ENCODE results near the gene KIRREL1.

The KIRREL1 gene

DNA sequence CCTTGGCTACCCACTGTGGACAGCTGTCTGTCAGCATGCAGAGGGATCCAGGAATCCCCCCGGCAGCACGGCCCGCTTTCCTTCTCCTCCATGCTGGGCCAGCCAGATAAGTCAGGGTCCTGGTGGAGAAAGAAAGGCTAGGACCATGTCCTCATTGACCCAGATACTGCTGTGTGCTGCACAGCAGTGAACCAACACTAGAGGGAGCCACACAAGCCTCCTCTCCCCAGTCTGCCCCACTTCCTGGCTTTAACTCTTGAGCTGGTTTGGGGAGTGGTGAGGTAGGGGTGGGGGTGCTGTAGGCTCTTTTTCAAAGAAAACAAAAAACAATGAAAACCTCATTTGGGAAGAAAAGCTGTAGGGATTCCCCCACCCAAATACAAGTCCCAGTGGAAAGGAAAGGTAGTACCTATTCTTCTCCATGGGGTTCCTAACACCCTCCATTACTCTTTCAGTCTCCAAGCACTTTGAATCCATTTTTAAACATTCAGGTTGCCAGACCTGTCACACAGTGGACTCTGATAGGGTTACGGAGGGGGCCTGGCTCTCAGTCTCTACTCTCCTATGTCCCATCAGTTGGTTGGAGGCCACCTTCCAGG lies 102.4 kb downstream of the KIRREL1 start:
- Histone ChIP-seq H3K9me3 (ENCODE audit: insufficient read depth, low read depth, low read length) (no peaks in the 10 kb centered on the region), H3K36me3 (ENCODE audit: insufficient read depth, low read length) (peaks cover 47% of the 10 kb centered on the region), H3K4me1 (ENCODE audit: insufficient read depth, low read length) (peaks cover 28% of the 10 kb centered on the region), H3K4me3 (ENCODE audit: low read length) (no peak overlapping the region), H3K27ac (ENCODE audit: low read depth, low read length) (no peak overlapping the region), H3K9ac (ENCODE audit: low read depth, low read length) (no peak overlapping the region), H3K27me3 (ENCODE audit: insufficient read depth, low read length) (no peaks in the 10 kb centered on the region)
- 94% methylated on average over 4 of the region's 4 CpGs for WGBS

GRCh38 chr1:158098256-158098655 lies 104.8 kb downstream of the KIRREL1 start:
- 93% methylated on average over 5 of the region's 5 CpGs for WGBS
- H3K27ac ChIP-seq (ENCODE audit: low read depth, low read length) = no peak overlapping the region
- no peaks in the 10 kb centered on the region for H3K9me3 ChIP-seq (ENCODE audit: insufficient read depth, low read depth, low read length)
- no peak overlapping the region for H3K4me3 ChIP-seq (ENCODE audit: low read length)
- peaks cover 24% of the 10 kb centered on the region for H3K36me3 ChIP-seq (ENCODE audit: insufficient read depth, low read length)
- H3K27me3 ChIP-seq (ENCODE audit: insufficient read depth, low read length) = no peaks in the 10 kb centered on the region
- H3K9ac ChIP-seq (ENCODE audit: low read depth, low read length) = no peak overlapping the region
- H3K4me1 ChIP-seq (ENCODE audit: insufficient read depth, low read length) = peaks cover 51% of the 10 kb centered on the region

DNA sequence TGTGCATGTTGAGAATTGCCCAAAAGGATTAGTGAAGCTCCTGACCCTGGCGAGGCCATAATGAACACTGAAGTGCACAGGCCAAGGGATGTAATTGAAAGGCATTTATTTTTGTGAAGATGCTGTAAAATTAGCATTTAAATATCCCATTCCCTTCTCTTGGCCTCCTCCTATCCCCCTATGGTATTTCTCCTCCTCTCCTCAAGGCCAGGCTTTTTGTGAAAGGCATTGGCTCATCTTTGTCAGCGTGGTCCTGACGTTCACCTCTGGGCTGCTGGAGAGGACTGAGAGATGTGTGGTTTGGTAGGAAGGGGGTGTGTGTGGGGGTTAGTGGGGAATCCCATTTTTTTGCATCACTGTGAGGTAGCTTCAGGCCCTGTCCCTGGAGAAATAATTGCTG lies 105.7 kb downstream of the KIRREL1 start:
- H3K4me3 ChIP-seq (ENCODE audit: low read length) = no peak overlapping the region
- no peaks in the 10 kb centered on the region for H3K27me3 ChIP-seq (ENCODE audit: insufficient read depth, low read length)
- WGBS = 93% methylated on average over 3 of the region's 3 CpGs
- no peaks in the 10 kb centered on the region for H3K9me3 ChIP-seq (ENCODE audit: insufficient read depth, low read depth, low read length)
- H3K4me1 ChIP-seq (ENCODE audit: insufficient read depth, low read length) = peaks cover 57% of the 10 kb centered on the region
- no peak overlapping the region for H3K9ac ChIP-seq (ENCODE audit: low read depth, low read length)
- peaks cover 15% of the 10 kb centered on the region for H3K36me3 ChIP-seq (ENCODE audit: insufficient read depth, low read length)
- no peak overlapping the region for H3K27ac ChIP-seq (ENCODE audit: low read depth, low read length)

GRCh38 chr1:158100498-158100897 lies 107.1 kb downstream of the KIRREL1 start:
- Histone ChIP-seq H3K4me3 (ENCODE audit: low read length) (no peak overlapping the region), H3K9me3 (ENCODE audit: insufficient read depth, low read depth, low read length) (no peaks in the 10 kb centered on the region), H3K4me1 (ENCODE audit: insufficient read depth, low read length) (peaks cover 70% of the 10 kb centered on the region), H3K9ac (ENCODE audit: low read depth, low read length) (no peak overlapping the region), H3K27ac (ENCODE audit: low read depth, low read length) (no peak overlapping the region), H3K27me3 (ENCODE audit: insufficient read depth, low read length) (no peaks in the 10 kb centered on the region), H3K36me3 (ENCODE audit: insufficient read depth, low read length) (peaks cover 4% of the 10 kb centered on the region; the same call in 1 of the 2 replicates)
- 88% methylated on average over 2 of the region's 2 CpGs for WGBS

GRCh38 chr1:158101455-158101854 lies 108.0 kb downstream of the KIRREL1 start:
- no peak overlapping the region for H3K27ac ChIP-seq (ENCODE audit: low read depth, low read length)
- no peaks in the 10 kb centered on the region for H3K9me3 ChIP-seq (ENCODE audit: insufficient read depth, low read depth, low read length)
- no peaks in the 10 kb centered on the region for H3K27me3 ChIP-seq (ENCODE audit: insufficient read depth, low read length)
- no peak overlapping the region for H3K4me3 ChIP-seq (ENCODE audit: low read length)
- WGBS = 85% methylated on average over 2 of the region's 2 CpGs
- H3K36me3 ChIP-seq (ENCODE audit: insufficient read depth, low read length) = no peaks in the 10 kb centered on the region; the same call in 1 of the 2 replicates
- H3K4me1 ChIP-seq (ENCODE audit: insufficient read depth, low read length) = peaks cover 79% of the 10 kb centered on the region
- H3K9ac ChIP-seq (ENCODE audit: low read depth, low read length) = no peak overlapping the region

GRCh38 chr1:158101927-158102326 lies 108.5 kb downstream of the KIRREL1 start:
- no peak overlapping the region for H3K4me3 ChIP-seq (ENCODE audit: low read length)
- H3K27me3 ChIP-seq (ENCODE audit: insufficient read depth, low read length) = no peaks in the 10 kb centered on the region
- peaks cover 83% of the 10 kb centered on the region for H3K4me1 ChIP-seq (ENCODE audit: insufficient read depth, low read length)
- H3K9me3 ChIP-seq (ENCODE audit: insufficient read depth, low read depth, low read length) = no peaks in the 10 kb centered on the region
- peak overlapping the region; percentile 36 for H3K27ac ChIP-seq (ENCODE audit: low read depth, low read length)
- no peaks in the 10 kb centered on the region for H3K36me3 ChIP-seq (ENCODE audit: insufficient read depth, low read length)
- WGBS = 70% methylated on average over 1 of the region's 1 CpG
- H3K9ac ChIP-seq (ENCODE audit: low read depth, low read length) = peak overlapping the region; percentile 1; the same call in 1 of the 2 replicates

GRCh38 chr1:158102881-158103674 lies 109.6 kb downstream of the KIRREL1 start:
- H3K36me3 ChIP-seq (ENCODE audit: insufficient read depth, low read length) = no peaks in the 10 kb centered on the region
- no peaks in the 10 kb centered on the region for H3K27me3 ChIP-seq (ENCODE audit: insufficient read depth, low read length)
- WGBS = 52% methylated on average over 5 of the region's 6 CpGs
- H3K4me1 ChIP-seq (ENCODE audit: insufficient read depth, low read length) = peaks cover 89% of the 10 kb centered on the region
- H3K9me3 ChIP-seq (ENCODE audit: insufficient read depth, low read depth, low read length) = no peaks in the 10 kb centered on the region
- peak overlapping the region; percentile 24; the same call in 1 of the 2 replicates for H3K4me3 ChIP-seq (ENCODE audit: low read length)
- peak overlapping the region; percentile 93 for H3K27ac ChIP-seq (ENCODE audit: low read depth, low read length)
- H3K9ac ChIP-seq (ENCODE audit: low read depth, low read length) = peak overlapping the region; percentile 48

GRCh38 chr1:158103861-158104522 lies 110.5 kb downstream of the KIRREL1 start:
- WGBS = 7% methylated on average over 5 of the region's 5 CpGs

GRCh38 chr1:158104891-158105290 lies 111.4 kb downstream of the KIRREL1 start:
- no peaks in the 10 kb centered on the region for H3K36me3 ChIP-seq (ENCODE audit: insufficient read depth, low read length)
- H3K9me3 ChIP-seq (ENCODE audit: insufficient read depth, low read depth, low read length) = no peaks in the 10 kb centered on the region
- H3K4me3 ChIP-seq (ENCODE audit: low read length) = no peak overlapping the region
- no peak overlapping the region for H3K9ac ChIP-seq (ENCODE audit: low read depth, low read length)
- 58% methylated on average over 2 of the region's 2 CpGs for WGBS
- no peaks in the 10 kb centered on the region for H3K27me3 ChIP-seq (ENCODE audit: insufficient read depth, low read length)
- H3K4me1 ChIP-seq (ENCODE audit: insufficient read depth, low read length) = peaks cover 73% of the 10 kb centered on the region
- peak overlapping the region; percentile 93; the same call in 1 of the 2 replicates for H3K27ac ChIP-seq (ENCODE audit: low read depth, low read length)

More at GRCh38 chr1:158103861-158104522, 110.5 kb downstream of the KIRREL1 start:
- Histone ChIP-seq H3K9me3 (ENCODE audit: insufficient read depth, low read depth, low read length) (no peaks in the 10 kb centered on the region), H3K9ac (ENCODE audit: low read depth, low read length) (peak overlapping the region; percentile 29; the same call in 1 of the 2 replicates), H3K27ac (ENCODE audit: low read depth, low read length) (peak overlapping the region; percentile 93), H3K27me3 (ENCODE audit: insufficient read depth, low read length) (no peaks in the 10 kb centered on the region), H3K4me3 (ENCODE audit: low read length) (peak overlapping the region; percentile 24; the same call in 1 of the 2 replicates), H3K4me1 (ENCODE audit: insufficient read depth, low read length) (peaks cover 81% of the 10 kb centered on the region), H3K36me3 (ENCODE audit: insufficient read depth, low read length) (no peaks in the 10 kb centered on the region)

DNA sequence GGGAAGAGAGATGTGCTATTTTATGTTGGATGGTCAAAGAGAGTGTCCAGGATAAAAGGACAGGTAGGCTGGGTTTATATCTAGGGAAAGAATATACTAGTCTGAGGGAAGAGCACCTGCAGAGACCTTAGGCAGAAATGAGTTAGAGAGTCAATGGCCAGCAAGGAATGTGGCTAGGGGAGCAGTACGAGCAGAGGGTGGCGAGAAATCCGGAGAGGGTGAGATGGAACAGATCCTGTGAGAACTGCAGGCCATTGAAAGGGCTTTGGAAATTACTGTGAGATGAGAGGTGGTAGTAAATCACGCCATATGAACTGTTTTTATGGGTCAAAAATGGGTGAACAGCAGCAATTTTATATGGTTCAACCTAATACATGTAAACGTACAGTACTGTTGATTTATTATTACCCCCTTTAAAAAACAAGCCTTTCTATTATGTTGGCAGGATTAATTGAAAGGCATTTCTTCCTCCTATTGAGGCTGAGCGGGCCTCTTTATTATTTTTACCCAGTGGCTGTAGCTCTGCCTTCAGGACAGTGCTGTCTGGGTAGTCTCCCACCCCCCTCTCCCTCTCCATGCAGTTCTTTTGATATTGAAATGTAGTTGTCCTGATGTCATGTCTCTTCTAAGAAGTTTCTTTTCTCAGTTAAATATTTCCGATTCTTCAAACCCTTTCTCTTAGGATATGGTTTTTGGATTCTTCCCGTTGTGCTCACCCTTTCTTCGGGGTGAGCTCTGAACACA lies 112.1 kb downstream of the KIRREL1 start:
- H3K27ac ChIP-seq (ENCODE audit: low read depth, low read length) = peak overlapping the region; percentile 69; the same call in 1 of the 2 replicates
- H3K4me1 ChIP-seq (ENCODE audit: insufficient read depth, low read length) = peaks cover 68% of the 10 kb centered on the region
- WGBS = 30% methylated on average over 7 of the region's 9 CpGs
- no peaks in the 10 kb centered on the region for H3K27me3 ChIP-seq (ENCODE audit: insufficient read depth, low read length)
- no peaks in the 10 kb centered on the region for H3K36me3 ChIP-seq (ENCODE audit: insufficient read depth, low read length)
- H3K9ac ChIP-seq (ENCODE audit: low read depth, low read length) = no peak overlapping the region
- peak overlapping the region; percentile 9 for H3K4me3 ChIP-seq (ENCODE audit: low read length)
- no peaks in the 10 kb centered on the region for H3K9me3 ChIP-seq (ENCODE audit: insufficient read depth, low read depth, low read length)

Measured in HUES64 (cell line).